Mesendoderm (in vitro differentiated cells): Measurements from ENCODE around the gene ABRACL.

ENCODE experiments used
- DNase-seq: peaks from one replicate; pipeline ENCODE4 v3.0.0; 2013
- H2AK5ac ChIP-seq: 2 replicates; pipeline ENCODE4 v1.6.1; 2013; ENCODE audit warnings: low read length, inconsistent platforms
- H2BK120ac ChIP-seq: 2 replicates; pipeline ENCODE4 v1.6.1; 2013; ENCODE audit warnings: low read depth, mild to moderate bottlenecking, low read length, moderate library complexity, mixed read lengths
- H2BK15ac ChIP-seq: replicated peaks from 2 replicates; pipeline ENCODE4 v1.6.1; 2013; ENCODE audit warnings: low read depth, mild to moderate bottlenecking, moderate library complexity
- H2BK5ac ChIP-seq: 2 replicates; pipeline ENCODE4 v1.6.1; 2013; ENCODE audit warnings: low read length, inconsistent platforms
- H3K18ac ChIP-seq: 2 replicates; pipeline ENCODE4 v1.6.1; 2013; ENCODE audit warnings: mild to moderate bottlenecking, low read length, mixed read lengths
- H3K23ac ChIP-seq: one replicate; pipeline ENCODE4 v1.6.1; 2013; ENCODE audit warnings: low read length
- H3K27ac ChIP-seq: 2 replicates; pipeline ENCODE4 v1.5.1; 2013; ENCODE audit warnings: low read depth, mild to moderate bottlenecking, inconsistent platforms, low read length, moderate library complexity
- H3K27me3 ChIP-seq: 2 replicates; pipeline ENCODE4 v1.6.1; 2013; ENCODE audit warnings: low read length, control low read depth, mild to moderate bottlenecking, inconsistent platforms; ENCODE audit not compliant: insufficient read depth, poor library complexity
- H3K36me3 ChIP-seq: 2 replicates; pipeline ENCODE4 v1.6.1; 2013; ENCODE audit warnings: low read length, inconsistent platforms; ENCODE audit not compliant: control insufficient read depth, insufficient read depth
- H3K4ac ChIP-seq: one replicate; pipeline ENCODE4 v1.6.1; 2013; ENCODE audit warnings: low read depth, mild to moderate bottlenecking, low read length, moderate library complexity
- H3K4me1 ChIP-seq: 2 replicates; pipeline ENCODE4 v1.6.1; 2013; ENCODE audit warnings: low read depth, low read length, inconsistent platforms; ENCODE audit not compliant: control insufficient read depth
- H3K4me2 ChIP-seq: 2 replicates; pipeline ENCODE4 v1.6.1; 2013; ENCODE audit warnings: low read length
- H3K4me3 ChIP-seq: 2 replicates; pipeline ENCODE4 v1.5.1; 2013; ENCODE audit warnings: mild to moderate bottlenecking, low read length
- H3K56ac ChIP-seq: one replicate; pipeline ENCODE4 v1.6.1; 2013; ENCODE audit warnings: low read length
- H3K79me1 ChIP-seq: 2 replicates; pipeline ENCODE4 v1.6.1; 2013; ENCODE audit warnings: low read length, inconsistent platforms
- H3K79me2 ChIP-seq: 2 replicates; pipeline ENCODE4 v1.6.1; 2013; ENCODE audit warnings: mild to moderate bottlenecking, low read length; ENCODE audit not compliant: control insufficient read depth, insufficient read depth
- H3K9ac ChIP-seq: 2 replicates; pipeline ENCODE4 v1.6.1; 2013; ENCODE audit warnings: low read length, inconsistent platforms
- H4K5ac ChIP-seq: one replicate; pipeline ENCODE4 v1.6.1; 2013; ENCODE audit warnings: low read length
- H4K8ac ChIP-seq: one replicate; pipeline ENCODE4 v1.6.1; 2013; ENCODE audit warnings: low read depth, mild to moderate bottlenecking, control low read depth, low read length, moderate library complexity
- WGBS: extraction: QIAGEN DNeasy Blood & Tissue Kit; methylation state at CpG from one replicate; pipeline ENCODE4 v1.1.7; 2013; ENCODE audit warnings: low lambda C conversion rate, missing lambda C conversion rate; ENCODE audit not compliant: insufficient coverage; ENCODE audit errors: extremely low coverage; 5-methylcytosine and 5-hydroxymethylcytosine counted together

Gene ABRACL

DNA sequence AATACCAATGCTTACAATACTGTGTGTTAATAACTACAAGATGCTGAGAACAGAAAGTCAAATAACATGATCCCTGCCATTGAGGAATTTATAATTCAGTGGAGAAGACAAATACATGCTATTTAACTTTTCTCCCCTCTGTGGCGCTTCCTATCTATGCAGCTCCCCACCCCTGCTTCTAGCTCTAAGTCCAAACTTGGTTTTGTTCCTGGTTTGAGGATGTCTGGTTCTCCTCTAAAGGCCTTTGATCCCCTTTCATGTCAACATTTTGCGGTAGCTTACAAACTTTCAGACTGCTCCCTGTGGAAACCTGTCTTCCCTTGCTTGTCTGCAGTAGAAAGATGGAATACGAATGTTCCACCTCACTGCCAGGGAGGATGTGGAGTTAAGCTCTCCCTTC, 22.1 kb upstream of the ABRACL start:
- Histone ChIP-seq H3K9ac (no peak overlapping the region), H3K36me3 (no peaks in the 10 kb centered on the region), H3K79me2 (no peaks in the 10 kb centered on the region), H3K4ac (no peak overlapping the region), H3K4me3 (no peak overlapping the region), H2BK120ac (no peak overlapping the region), H2BK15ac (no peak overlapping the region), H2AK5ac (no peak overlapping the region), H3K79me1 (no peaks in the 10 kb centered on the region), H4K8ac (no peak overlapping the region), H3K4me2 (no peak overlapping the region), H4K5ac (no peak overlapping the region), H3K23ac (no peak overlapping the region), H3K4me1 (no peaks in the 10 kb centered on the region), H2BK5ac (no peak overlapping the region), H3K18ac (no peak overlapping the region), H3K27me3 (peaks cover 3% of the 10 kb centered on the region), H3K56ac (no peak overlapping the region), H3K27ac (no peak overlapping the region)
- DNase-seq, result no peak
- no CpG with 5 or more reads among the region's 3 CpGs for WGBS

DNA sequence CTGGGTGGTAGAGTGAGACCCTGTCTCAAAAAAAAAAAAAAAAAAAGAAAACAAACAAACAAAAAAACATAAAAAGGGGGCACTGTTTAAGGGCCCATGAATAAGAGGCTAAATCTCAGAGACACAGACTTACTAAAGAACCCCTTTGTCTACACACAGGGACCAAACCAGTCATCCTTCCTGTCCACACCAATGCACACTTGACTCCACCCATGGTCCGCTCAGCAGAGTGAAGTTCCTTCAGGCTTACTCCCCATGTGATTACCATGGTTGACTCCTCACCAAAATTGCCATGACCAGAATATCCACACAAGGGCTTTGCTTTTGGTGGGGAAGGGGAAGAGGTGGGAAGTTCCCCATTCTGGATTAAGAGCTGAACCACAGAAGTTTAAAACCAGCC, 21.1 kb upstream of the ABRACL start:
- H3K18ac ChIP-seq, result no peak overlapping the region
- no peak overlapping the region for H3K23ac ChIP-seq
- H3K4ac ChIP-seq, result no peak overlapping the region
- H3K9ac ChIP-seq, result no peak overlapping the region
- no peak overlapping the region for H3K56ac ChIP-seq
- H4K5ac ChIP-seq, result no peak overlapping the region
- no peaks in the 10 kb centered on the region for H3K79me1 ChIP-seq
- peaks cover 3% of the 10 kb centered on the region for H3K27me3 ChIP-seq
- no peak overlapping the region for H4K8ac ChIP-seq
- no peaks in the 10 kb centered on the region for H3K79me2 ChIP-seq
- H2AK5ac ChIP-seq, result no peak overlapping the region
- H2BK5ac ChIP-seq, result no peak overlapping the region
- no peak overlapping the region for H2BK120ac ChIP-seq
- no peak overlapping the region for H3K4me3 ChIP-seq
- no peak for DNase-seq
- no peak overlapping the region for H3K4me2 ChIP-seq
- no peak overlapping the region for H2BK15ac ChIP-seq
- no peaks in the 10 kb centered on the region for H3K4me1 ChIP-seq
- H3K27ac ChIP-seq, result no peak overlapping the region
- no peaks in the 10 kb centered on the region for H3K36me3 ChIP-seq
- WGBS, result no CpG with 5 or more reads among the region's 1 CpG

GRCh38 chr6:139008117-139008516, 20.4 kb upstream of the ABRACL start:
- no peak overlapping the region for H3K4ac ChIP-seq
- no peak overlapping the region for H4K5ac ChIP-seq
- peaks cover 3% of the 10 kb centered on the region for H3K27me3 ChIP-seq
- H2AK5ac ChIP-seq, result no peak overlapping the region
- H3K79me1 ChIP-seq, result no peaks in the 10 kb centered on the region
- H4K8ac ChIP-seq, result peak overlapping the region; percentile 39
- no peak overlapping the region for H3K9ac ChIP-seq
- H3K23ac ChIP-seq, result no peak overlapping the region
- H3K27ac ChIP-seq, result no peak overlapping the region
- H2BK120ac ChIP-seq, result no peak overlapping the region
- no peaks in the 10 kb centered on the region for H3K36me3 ChIP-seq
- no peak overlapping the region for H2BK5ac ChIP-seq
- WGBS, result no CpG with 5 or more reads among the region's 9 CpGs
- H3K4me2 ChIP-seq, result no peak overlapping the region
- no peak overlapping the region for H3K4me3 ChIP-seq
- H2BK15ac ChIP-seq, result no peak overlapping the region
- H3K79me2 ChIP-seq, result no peaks in the 10 kb centered on the region
- H3K56ac ChIP-seq, result no peak overlapping the region
- no peaks in the 10 kb centered on the region for H3K4me1 ChIP-seq
- no peak overlapping the region for H3K18ac ChIP-seq
- no peak for DNase-seq

- peak; percentile 98 for DNase-seq
- no peak overlapping the region for H2BK120ac ChIP-seq
- no peak overlapping the region for H3K4me2 ChIP-seq
- H4K8ac ChIP-seq, result no peak overlapping the region
- no peak overlapping the region for H3K27ac ChIP-seq
- no peak overlapping the region for H3K4ac ChIP-seq
- H3K36me3 ChIP-seq, result no peaks in the 10 kb centered on the region
- no peaks in the 10 kb centered on the region for H3K79me2 ChIP-seq
- H2BK15ac ChIP-seq, result no peak overlapping the region
- H3K79me1 ChIP-seq, result no peaks in the 10 kb centered on the region
- H2BK5ac ChIP-seq, result no peak overlapping the region
- no peak overlapping the region for H3K23ac ChIP-seq
- no peak overlapping the region for H3K18ac ChIP-seq
- H3K56ac ChIP-seq, result no peak overlapping the region
- H2AK5ac ChIP-seq, result no peak overlapping the region
- peaks cover 3% of the 10 kb centered on the region for H3K27me3 ChIP-seq
- H4K5ac ChIP-seq, result no peak overlapping the region
- no peak overlapping the region for H3K9ac ChIP-seq
- no peaks in the 10 kb centered on the region for H3K4me1 ChIP-seq
- no peak overlapping the region for H3K4me3 ChIP-seq
These were observed 17.9 kb upstream of the ABRACL start for GRCh38 chr6:139010674-139011073.

- Histone ChIP-seq H3K23ac (no peak overlapping the region), H3K18ac (no peak overlapping the region), H3K9ac (no peak overlapping the region), H3K56ac (no peak overlapping the region), H3K79me2 (no peaks in the 10 kb centered on the region), H3K27me3 (peaks cover 3% of the 10 kb centered on the region), H3K4me1 (no peaks in the 10 kb centered on the region), H3K4me3 (no peak overlapping the region), H2BK15ac (no peak overlapping the region), H2BK5ac (no peak overlapping the region), H3K4ac (no peak overlapping the region), H2BK120ac (no peak overlapping the region), H2AK5ac (no peak overlapping the region), H3K4me2 (no peak overlapping the region), H4K8ac (no peak overlapping the region), H3K36me3 (no peaks in the 10 kb centered on the region), H3K27ac (no peak overlapping the region), H4K5ac (no peak overlapping the region), H3K79me1 (no peaks in the 10 kb centered on the region)
- no CpG with 5 or more reads among the region's 3 CpGs for WGBS
- no peak for DNase-seq
These were observed 16.6 kb upstream of the ABRACL start for GRCh38 chr6:139011980-139012379.

GRCh38 chr6:139013185-139013800, 15.3 kb upstream of the ABRACL start:
- Histone ChIP-seq H3K36me3 (no peaks in the 10 kb centered on the region), H3K56ac (no peak overlapping the region), H3K9ac (no peak overlapping the region), H3K4me1 (no peaks in the 10 kb centered on the region), H3K18ac (no peak overlapping the region), H3K27me3 (peaks cover 2% of the 10 kb centered on the region), H2BK5ac (no peak overlapping the region), H3K79me2 (no peaks in the 10 kb centered on the region), H2BK15ac (no peak overlapping the region), H2BK120ac (no peak overlapping the region), H3K4me2 (no peak overlapping the region), H4K8ac (no peak overlapping the region), H3K4me3 (no peak overlapping the region), H4K5ac (no peak overlapping the region), H2AK5ac (no peak overlapping the region), H3K4ac (no peak overlapping the region), H3K23ac (no peak overlapping the region), H3K79me1 (no peaks in the 10 kb centered on the region), H3K27ac (no peak overlapping the region)
- no CpG with 5 or more reads among the region's 4 CpGs for WGBS
- no peak for DNase-seq
